IMR-90 (cell line): Measurements from ENCODE around the gene AMBN. TPM values are rescaled to one million over a fixed set of nuclear protein-coding genes. Genes with fewer than 3 reads are reported as not detected.

Experiments used
- ATAC-seq: fragments of 200-7000 bp; cut with Tn5 transposase; 2 replicates; pipeline ENCODE4 v1.9.1; 2020; ENCODE audit warnings: low read depth, mild to moderate bottlenecking, moderate library complexity
- BruUV-seq: library from RNA; stranded (reverse); fragments of 400-500 nt; replicated peaks from 2 replicates; lab custom pipeline; 2021; lab: Mats Ljungman, UMichigan
- CTCF ChIA-PET: fragments of 300-600 bp; formaldehyde crosslinking; extraction: SDS; loops from one replicate; lab custom pipeline; 2021; ENCODE audit warnings: antibody characterized with exemption; lab: Yijun Ruan, JAX
- POLR2A ChIA-PET: fragments of 300-600 bp; sonication (Branson Sonifier 250); formaldehyde crosslinking; loops from one replicate; lab custom pipeline; 2022; ENCODE audit warnings: antibody characterized with exemption; ENCODE audit not compliant: unreplicated experiment; lab: Charles Lee
- DNase-seq: peaks from one replicate; pipeline ENCODE4 v3.0.0; 2013
- H2AFZ ChIP-seq: replicated peaks from 2 replicates; pipeline ENCODE3; 2013; ENCODE audit warnings: low read length, mild to moderate bottlenecking; ENCODE audit not compliant: poor library complexity
- H2AK5ac ChIP-seq: 2 replicates; pipeline ENCODE4 v1.6.1; 2013; ENCODE audit warnings: low read depth, low read length, inconsistent platforms
- H2AK9ac ChIP-seq: replicated peaks from 2 replicates; pipeline ENCODE3; 2013; ENCODE audit warnings: mild to moderate bottlenecking, low read depth, low read length, moderate library complexity; ENCODE audit not compliant: poor library complexity
- H2BK120ac ChIP-seq: 2 replicates; pipeline ENCODE4 v1.6.1; 2013; ENCODE audit warnings: low read depth, low read length, inconsistent platforms
- H2BK15ac ChIP-seq: 3 replicates; pipeline ENCODE4 v1.6.1; 2013; ENCODE audit warnings: low read depth, low read length, inconsistent platforms
- H2BK20ac ChIP-seq: 2 replicates; pipeline ENCODE4 v1.6.1; 2013; ENCODE audit warnings: low read depth, mild to moderate bottlenecking, inconsistent platforms, low read length, moderate library complexity
- H2BK5ac ChIP-seq: 2 replicates; pipeline ENCODE4 v1.6.1; 2013; ENCODE audit warnings: mild to moderate bottlenecking, low read depth, low read length, inconsistent platforms; ENCODE audit not compliant: poor library complexity, severe bottlenecking
- H3K14ac ChIP-seq: replicated peaks from 2 replicates; pipeline ENCODE4 v1.6.1; 2013; ENCODE audit warnings: low read depth, low read length, inconsistent platforms
- H3K18ac ChIP-seq: 2 replicates; pipeline ENCODE4 v1.6.1; 2013; ENCODE audit warnings: low read depth, low read length, control low read depth
- H3K23ac ChIP-seq: 2 replicates; pipeline ENCODE4 v1.6.1; 2013; ENCODE audit warnings: low read depth, low read length, inconsistent platforms
- H3K27ac ChIP-seq: 2 replicates; pipeline ENCODE4 v1.5.1; 2013; ENCODE audit warnings: mild to moderate bottlenecking, control low read depth, low read length; ENCODE audit not compliant: insufficient read depth
- H3K27me3 ChIP-seq: 2 replicates; pipeline ENCODE4 v1.6.1; 2013; ENCODE audit warnings: low read length; ENCODE audit not compliant: control insufficient read depth, insufficient read depth
- H3K36me3 ChIP-seq: 2 replicates; pipeline ENCODE4 v1.6.1; 2013; ENCODE audit warnings: low read length, mixed read lengths; ENCODE audit not compliant: control insufficient read depth, insufficient read depth
- H3K4ac ChIP-seq: 2 replicates; pipeline ENCODE4 v1.6.1; 2013; ENCODE audit warnings: low read depth, low read length, inconsistent platforms
- H3K4me1 ChIP-seq: 2 replicates; pipeline ENCODE4 v1.6.1; 2013; ENCODE audit warnings: low read length, mixed read lengths; ENCODE audit not compliant: control insufficient read depth, insufficient read depth
- H3K4me2 ChIP-seq: 2 replicates; pipeline ENCODE4 v1.6.1; 2013; ENCODE audit warnings: low read depth, mild to moderate bottlenecking, control low read depth, low read length, moderate library complexity
- H3K4me3 ChIP-seq: 2 replicates; pipeline ENCODE4 v1.5.1; 2013; ENCODE audit warnings: low read depth, mild to moderate bottlenecking, control low read depth, low read length, moderate library complexity; ENCODE audit not compliant: insufficient read depth
- H3K56ac ChIP-seq: 2 replicates; pipeline ENCODE4 v1.6.1; 2013; ENCODE audit warnings: low read length, inconsistent platforms; ENCODE audit not compliant: insufficient read depth; ENCODE audit errors: extremely low read depth
- H3K79me1 ChIP-seq, 2 experiments: 2 replicates each; pipeline ENCODE4 v1.6.1; 2013; ENCODE audit warnings: low read length in 2 of 2, inconsistent platforms in 1 of 2, low read depth in 1 of 2
- H3K9ac ChIP-seq: 2 replicates; pipeline ENCODE4 v1.6.1; 2013; ENCODE audit warnings: low read depth, low read length, control low read depth
- H3K9me1 ChIP-seq: 2 replicates; pipeline ENCODE4 v1.6.1; 2013; ENCODE audit warnings: low read length, inconsistent platforms; ENCODE audit not compliant: insufficient read depth
- H3K9me3 ChIP-seq: 2 replicates; pipeline ENCODE4 v1.6.1; 2013; ENCODE audit warnings: low read length; ENCODE audit not compliant: control insufficient read depth, insufficient read depth
- H4K20me1 ChIP-seq: 2 replicates; pipeline ENCODE4 v1.6.1; 2013; ENCODE audit warnings: low read length, inconsistent platforms; ENCODE audit not compliant: insufficient read depth
- H4K5ac ChIP-seq: 2 replicates; pipeline ENCODE4 v1.6.1; 2013; ENCODE audit warnings: mild to moderate bottlenecking, low read depth, low read length, control low read depth
- H4K8ac ChIP-seq, 2 experiments: 2 replicates each; pipeline ENCODE4 v1.6.1; 2013; ENCODE audit warnings: low read depth in 2 of 2, low read length in 2 of 2, control low read depth in 1 of 2, inconsistent platforms in 1 of 2
- H4K91ac ChIP-seq: 2 replicates; pipeline ENCODE4 v1.6.1; 2013; ENCODE audit warnings: low read depth, low read length, inconsistent platforms; ENCODE audit not compliant: insufficient read depth
- BHLHE40 ChIP-seq: fragments of 150-350 bp; IDR thresholded peaks from 2 replicates; pipeline ENCODE4 v1.6.1; 2016; ENCODE audit warnings: mild to moderate bottlenecking, low read depth, low read length
- CEBPB ChIP-seq: IDR thresholded peaks from 2 replicates; pipeline ENCODE4 v1.6.1; 2012; ENCODE audit warnings: low read depth, low read length, improper control_type of control experiment
- CHD1 ChIP-seq: IDR thresholded peaks from 2 replicates; pipeline ENCODE4 v1.6.1; 2012; ENCODE audit warnings: low read depth, low read length, improper control_type of control experiment
- ELK1 ChIP-seq: fragments of 150-350 bp; IDR thresholded peaks from 2 replicates; pipeline ENCODE4 v1.6.1; 2016; ENCODE audit warnings: low read depth, mild to moderate bottlenecking, low read length, moderate library complexity, borderline replicate concordance
- FOS ChIP-seq: fragments of 150-350 bp; IDR thresholded peaks from 2 replicates; pipeline ENCODE4 v1.6.1; 2016; ENCODE audit warnings: low read depth, low read length
- MAFK ChIP-seq: IDR thresholded peaks from 2 replicates; pipeline ENCODE4 v1.6.1; 2012; ENCODE audit warnings: low read depth, low read length, improper control_type of control experiment
- MAZ ChIP-seq: IDR thresholded peaks from 2 replicates; pipeline ENCODE4 v1.6.1; 2012; ENCODE audit warnings: low read depth, mild to moderate bottlenecking, low read length, improper control_type of control experiment, moderate library complexity, borderline replicate concordance
- NFE2L2 ChIP-seq: fragments of 150-350 bp; IDR thresholded peaks from 2 replicates; pipeline ENCODE4 v1.6.1; 2016; ENCODE audit warnings: low read depth, mild to moderate bottlenecking, low read length
- POLR2A ChIP-seq: IDR thresholded peaks from 2 replicates; pipeline ENCODE4 v1.6.1; 2012; ENCODE audit warnings: mild to moderate bottlenecking, low read depth, low read length
- RAD21 ChIP-seq: IDR thresholded peaks from 2 replicates; pipeline ENCODE4 v1.6.1; 2012; ENCODE audit warnings: low read length, improper control_type of control experiment
- RCOR1 ChIP-seq: IDR thresholded peaks from 2 replicates; pipeline ENCODE4 v1.6.1; 2012; ENCODE audit warnings: mild to moderate bottlenecking, low read length, improper control_type of control experiment; ENCODE audit not compliant: insufficient replicate concordance
- RFX5 ChIP-seq: IDR thresholded peaks from 2 replicates; pipeline ENCODE4 v1.8.0; 2012; ENCODE audit warnings: low read depth, mild to moderate bottlenecking, low read length, moderate library complexity
- SMC3 ChIP-seq: fragments of 150-350 bp; IDR thresholded peaks from 2 replicates; pipeline ENCODE4 v1.6.1; 2016; ENCODE audit warnings: low read depth, mild to moderate bottlenecking, antibody characterized with exemption, low read length, moderate library complexity
- USF2 ChIP-seq: fragments of 150-350 bp; IDR thresholded peaks from 2 replicates; pipeline ENCODE4 v1.6.1; 2017; ENCODE audit warnings: mild to moderate bottlenecking, antibody characterized with exemption, low read length, low read depth
- WGBS, 2 experiments: methylation state at CpG; one replicate each; pipeline versions ENCODE4 v1.1.5 to v1.1.7; 2013; ENCODE audit warnings: missing lambda C conversion rate in 2 of 2; ENCODE audit not compliant: insufficient read length in 1 of 2; ENCODE audit errors: extremely low coverage in 2 of 2; 5-methylcytosine and 5-hydroxymethylcytosine counted together
- dilution Hi-C: fragments of 300-500 bp; cut with HindIII; formaldehyde crosslinking; loops from one replicate; pipeline ENCODE4 v1.14.3; 2018; ENCODE audit warnings: low sequenced_read_pairs; ENCODE audit not compliant: unreplicated experiment
- in situ Hi-C: fragments of 300-500 bp; cut with MboI; formaldehyde crosslinking; loops from 3 replicates; pipeline ENCODE4 v1.14.3; 2019; ENCODE audit warnings: low sequenced_read_pairs, inconsistent platforms, mixed read lengths
- intact Hi-C: fragments of 100-400 bp; cut with micrococcal nuclease; formaldehyde crosslinking; loops from 2 replicates; pipeline ENCODE4 v1.10.0; 2022
- polyA plus RNA-seq, 3 experiments: library from polyadenylated mRNA; depleted of rRNA; stranded (reverse); fragments of >200 nt; gene quantifications; 2 replicates each; pipeline ENCODE4 v1.2.3, GENCODE V29; 2012; ENCODE audit warnings: low replicate concordance in 1 of 3
- total RNA-seq: library from RNA; depleted of rRNA; stranded (reverse); fragments of >200 nt; gene quantifications from 2 replicates; pipeline ENCODE4 v1.2.3, GENCODE V29; 2012

The AMBN gene
- total and polyA plus RNA-seq, 2 of the 4 experiments (the other 2 are of a cell fraction): not detected

GRCh38 chr4:70581980-70582379 lies 10.1 kb upstream of the AMBN start:
- no peak overlapping the region for H3K23ac ChIP-seq
- ATAC-seq: no peak
- H2BK15ac ChIP-seq: no peak overlapping the region
- no peak overlapping the region for H3K9ac ChIP-seq
- intact Hi-C loops (no loop called here), dilution Hi-C loops (no loop called here), in situ Hi-C loops (no loop called here)
- CTCF ChIA-PET: no interaction called here
- H3K79me1 ChIP-seq: no peaks in the 10 kb centered on the region
- H3K27me3 ChIP-seq: peaks cover 2% of the 10 kb centered on the region
- H3K4ac ChIP-seq: no peak overlapping the region
- H4K91ac ChIP-seq: no peak overlapping the region
- no peak for DNase-seq
- H3K36me3 ChIP-seq: no peaks in the 10 kb centered on the region
- no peaks in the 10 kb centered on the region for H3K9me3 ChIP-seq
- POLR2A ChIA-PET: no interaction called here
- no peak overlapping the region for H3K56ac ChIP-seq
- no peak overlapping the region for H2BK5ac ChIP-seq
- no peaks in the 10 kb centered on the region for H4K20me1 ChIP-seq
- H3K14ac ChIP-seq: no peak overlapping the region
- no peak overlapping the region for H4K5ac ChIP-seq
- no peak overlapping the region for H3K18ac ChIP-seq
- no peaks in the 10 kb centered on the region for H3K9me1 ChIP-seq
- no peak overlapping the region for H2AK9ac ChIP-seq
- H4K8ac ChIP-seq: no peak overlapping the region
- no peaks in the 10 kb centered on the region for H3K4me1 ChIP-seq
- H3K4me3 ChIP-seq: no peak overlapping the region
- WGBS, 2 experiments: 38% methylated on average over 1 of the region's 2 CpGs; no CpG with 5 or more reads in 1 of the 2 experiments
- no peak overlapping the region for H2AK5ac ChIP-seq
- TF ChIP-seq SMC3: no peak
- no peak for TF ChIP-seq POLR2A
- TF ChIP-seq RFX5: no peak
- TF ChIP-seq MAFK: no peak
- no peak for TF ChIP-seq ELK1
- TF ChIP-seq BHLHE40: no peak
- no peak for TF ChIP-seq USF2
- TF ChIP-seq RAD21: no peak
- no peak for TF ChIP-seq RCOR1
- no peak for TF ChIP-seq NFE2L2
- TF ChIP-seq FOS: no peak
- no peak for TF ChIP-seq MAZ
- TF ChIP-seq CHD1: no peak
- TF ChIP-seq CEBPB: no peak
- BruUV-seq: no TSS peak
- no peak overlapping the region for H2BK120ac ChIP-seq
- H3K27ac ChIP-seq: no peak overlapping the region
- H2BK20ac ChIP-seq: no peak overlapping the region
- H2AFZ ChIP-seq: no peak overlapping the region
- no peak overlapping the region for H3K4me2 ChIP-seq
